WI38 (cell line): ENCODE results near the gene ADGRV1.

Source experiments
- H3K4me3 ChIP-seq: 2 replicates; pipeline ENCODE4 v1.5.1; 2011; ENCODE audit warnings: low read depth, mild to moderate bottlenecking, control low read depth, low read length
- CTCF ChIP-seq: IDR thresholded peaks from 2 replicates; pipeline ENCODE4 v1.5.1; 2012; ENCODE audit warnings: low read depth, mild to moderate bottlenecking, control low read depth, low read length

The ADGRV1 gene

GRCh38 chr5:91158011-91158410 is 599.4 kb downstream of the ADGRV1 start:
- H3K4me3 ChIP-seq = no peak overlapping the region
- TF ChIP-seq CTCF = no peak

- no peak overlapping the region for H3K4me3 ChIP-seq
- no peak for TF ChIP-seq CTCF
Observed at GRCh38 chr5:91159647-91160046, 601.0 kb downstream of the ADGRV1 start.

GRCh38 chr5:91160714-91161285 is 602.2 kb downstream of the ADGRV1 start:
- no peak overlapping the region for H3K4me3 ChIP-seq
- TF ChIP-seq CTCF = no peak

- TF ChIP-seq CTCF = no peak
- no peak overlapping the region for H3K4me3 ChIP-seq
Observed at GRCh38 chr5:91162534-91163381, 604.2 kb downstream of the ADGRV1 start.

GRCh38 chr5:91164424-91164823 is 605.8 kb downstream of the ADGRV1 start:
- no peak for TF ChIP-seq CTCF
- no peak overlapping the region for H3K4me3 ChIP-seq

GRCh38 chr5:91166059-91166807 is 607.6 kb downstream of the ADGRV1 start:
- H3K4me3 ChIP-seq = no peak overlapping the region
- no peak for TF ChIP-seq CTCF

GRCh38 chr5:91168859-91169258 is 610.3 kb downstream of the ADGRV1 start:
- no peak overlapping the region for H3K4me3 ChIP-seq
- TF ChIP-seq CTCF = no peak
